HCT116 (cell line): Measurements from ENCODE around the gene PBX2. TPM values are rescaled to one million over a fixed set of nuclear protein-coding genes. Genes with fewer than 3 reads are reported as not detected.
A peak's percentile ranks its signal among the peaks of the same experiment; 100 is the strongest.

Source experiments
- ATAC-seq: fragments of 200-7000 bp; cut with Tn5 transposase; 2 replicates; pipeline ENCODE4 v1.9.1; 2020; ENCODE audit warnings: mild to moderate bottlenecking, moderate library complexity
- BruUV-seq: library from RNA; stranded (reverse); fragments of 400-500 nt; replicated peaks from 2 replicates; lab custom pipeline; 2021; lab: Mats Ljungman, UMichigan
- CTCF ChIA-PET: fragments of 300-600 bp; sonication (Branson Sonifier 250); formaldehyde crosslinking; loops from one replicate; lab custom pipeline; 2021; ENCODE audit warnings: antibody characterized with exemption; lab: Charles Lee
- POLR2A ChIA-PET: fragments of 300-600, 350-600 bp; sonication (Branson Sonifier 250); formaldehyde crosslinking; loops from one replicate; lab custom pipeline; 2021; ENCODE audit warnings: antibody characterized with exemption; lab: Charles Lee
- RAD21 ChIA-PET, 2 experiments: fragments of 300-600 bp; sonication (Branson Sonifier 250); formaldehyde crosslinking; loops; one replicate each; lab custom pipeline; 2023; ENCODE audit warnings: low total read pairs in 2 of 2; ENCODE audit not compliant: uncharacterized antibody in 2 of 2, unreplicated experiment in 2 of 2, low non-redundant PET in 1 of 2; lab: Charles Lee
- DNase-seq: peaks from one replicate; pipeline ENCODE4 v3.0.0-alpha.2; 2010; ENCODE audit warnings: low read depth, low spot score
- H2AFZ ChIP-seq: fragments of 200-600 bp; shearing (Covaris generic), sonication (generic); 2 replicates; pipeline ENCODE4 v1.6.1; 2017; ENCODE audit warnings: low read depth, mixed run types, mixed read lengths, antibody characterized with exemption, low read length; ENCODE audit not compliant: poor library complexity, severe bottlenecking
- H3K27ac ChIP-seq: 2 replicates; pipeline ENCODE4 v1.5.1; 2012; ENCODE audit warnings: low read depth, low read length
- H3K27me3 ChIP-seq: fragments of 200-600 bp; sonication (generic); 2 replicates; pipeline ENCODE4 v1.6.1; 2016; ENCODE audit warnings: mixed run types, low read length, mixed read lengths; ENCODE audit not compliant: insufficient read depth
- H3K36me3 ChIP-seq, 2 experiments: fragments of 200-500 bp in 1 of 2; fragments of 200-600 bp in 1 of 2; sonication (Bioruptor generic) in 1 of 2; sonication (generic) in 1 of 2; 2 replicates each; pipeline versions ENCODE4 v1.5.1 to v1.6.1; 2014 to 2016; ENCODE audit warnings: low read length in 2 of 2, inconsistent platforms in 1 of 2, mixed read lengths in 1 of 2, mixed run types in 1 of 2; ENCODE audit not compliant: insufficient read depth in 2 of 2, control insufficient read depth in 1 of 2
- H3K4me1 ChIP-seq, 2 experiments: fragments of 200-600 bp in 1 of 2; sonication (generic) in 1 of 2; 2 replicates each; pipeline versions ENCODE4 v1.5.1 to v1.6.1; 2012 to 2017; ENCODE audit warnings: low read length in 2 of 2, inconsistent platforms in 1 of 2, mild to moderate bottlenecking in 1 of 2, mixed read lengths in 1 of 2, mixed run types in 1 of 2, moderate library complexity in 1 of 2; ENCODE audit not compliant: insufficient read depth in 2 of 2, control insufficient read depth in 1 of 2
- H3K4me2 ChIP-seq: fragments of 200-600 bp; sonication (generic); 2 replicates; pipeline ENCODE4 v1.6.1; 2017; ENCODE audit warnings: mixed run types, low read length, mixed read lengths
- H3K4me3 ChIP-seq, 2 experiments: fragments of 200-600 bp in 1 of 2; sonication (generic) in 1 of 2; replicated peaks in 1 of 2; 2 replicates each; pipeline ENCODE4 v1.5.1; 2011 to 2016; ENCODE audit warnings: low read length in 2 of 2, control low read depth in 1 of 2, low read depth in 1 of 2, mild to moderate bottlenecking in 1 of 2, mixed read lengths in 1 of 2, mixed run types in 1 of 2
- H3K79me2 ChIP-seq: fragments of 200-600 bp; sonication (generic); 2 replicates; pipeline ENCODE4 v1.6.1; 2017; ENCODE audit warnings: mild to moderate bottlenecking, mixed run types, low read length, moderate library complexity, mixed read lengths; ENCODE audit not compliant: insufficient read depth
- H3K9ac ChIP-seq: fragments of 200-600 bp; sonication (generic); 2 replicates; pipeline ENCODE4 v1.6.1; 2016; ENCODE audit warnings: low read length, mixed read lengths
- H3K9me2 ChIP-seq: fragments of 200-600 bp; sonication (generic), shearing (Covaris generic); 2 replicates; pipeline ENCODE4 v1.6.1; 2017; ENCODE audit warnings: mixed run types, mild to moderate bottlenecking, moderate library complexity; ENCODE audit not compliant: insufficient read depth
- H3K9me3 ChIP-seq, 2 experiments: fragments of 200-500 bp in 1 of 2; fragments of 200-600 bp in 1 of 2; sonication (Bioruptor generic) in 1 of 2; sonication (generic) in 1 of 2; 2 replicates each; pipeline ENCODE4 v1.6.1; 2014 to 2017; ENCODE audit warnings: low read length in 2 of 2, mixed read lengths in 2 of 2, inconsistent platforms in 1 of 2, low read depth in 1 of 2, mild to moderate bottlenecking in 1 of 2, mixed run types in 1 of 2, moderate library complexity in 1 of 2; ENCODE audit not compliant: control insufficient read depth in 1 of 2, insufficient read depth in 1 of 2
- H4K20me1 ChIP-seq: fragments of 200-600 bp; sonication (generic), shearing (Covaris generic); 2 replicates; pipeline ENCODE4 v1.6.1; 2017; ENCODE audit warnings: mixed run types, mild to moderate bottlenecking, moderate library complexity; ENCODE audit not compliant: insufficient read depth
- CBX3 ChIP-seq: IDR thresholded peaks from 2 replicates; pipeline ENCODE4 v1.6.1; 2012; ENCODE audit warnings: low read depth
- JUND ChIP-seq: IDR thresholded peaks from 2 replicates; pipeline ENCODE4 v1.6.1; 2012
- MAX ChIP-seq: IDR thresholded peaks from 2 replicates; pipeline ENCODE4 v1.6.1; 2012
- POLR2A ChIP-seq: IDR thresholded peaks from 2 replicates; pipeline ENCODE4 v1.7.0; 2011; ENCODE audit warnings: borderline replicate concordance; ENCODE audit not compliant: insufficient read depth, insufficient read length; ENCODE audit errors: extremely low read depth
- POLR2AphosphoS5 ChIP-seq: IDR thresholded peaks from 2 replicates; pipeline ENCODE4 v1.6.1; 2011; ENCODE audit warnings: mild to moderate bottlenecking, low read depth, low read length, moderate library complexity
- RAD21 ChIP-seq: IDR thresholded peaks from 2 replicates; pipeline ENCODE4 v1.6.1; 2012; ENCODE audit warnings: low read depth, mild to moderate bottlenecking
- SP1 ChIP-seq: IDR thresholded peaks from 2 replicates; pipeline ENCODE4 v1.6.1; 2012; ENCODE audit warnings: low read depth
- SRF ChIP-seq: IDR thresholded peaks from 2 replicates; pipeline ENCODE4 v1.6.1; 2012; ENCODE audit warnings: low read depth
- TCF7L2 ChIP-seq: IDR thresholded peaks from 2 replicates; pipeline ENCODE4 v1.7.0; 2011; ENCODE audit warnings: borderline replicate concordance, inconsistent platforms; ENCODE audit not compliant: insufficient read depth, insufficient read length; ENCODE audit errors: extremely low read depth
- ZFX ChIP-seq: fragments of 450-650 bp; IDR thresholded peaks from 2 replicates; pipeline ENCODE4 v1.6.1; 2017
- intact Hi-C: fragments of 100-400 bp; cut with micrococcal nuclease; formaldehyde crosslinking; loops from 2 replicates; pipeline ENCODE4 v1.10.0; 2022
- total RNA-seq: library from RNA; stranded (reverse); gene quantifications from one replicate; pipeline ENCODE4 v1.2.1, GENCODE V29; 2021; ENCODE audit not compliant: unreplicated experiment

PBX2 gene
- total RNA-seq, 1 experiment from 2014 or later: 79.0 TPM

GRCh38 chr6:32195902-32196681 is 6.1 kb upstream of the PBX2 start:
- ChIA-PET POLR2A (interaction anchor here (0.8 to 1.8 kb wide), 14 partner anchors 9 to 1122 kb away, joined by 3 to 11 read pairs (median 4); partner anchors contain the start of genes AGPAT1, ATF6B, DXO and FKBPL), RAD21 (interaction anchor here (0.5 to 1.2 kb wide), 4 partner anchors 43 to 68 kb away, joined by 3 to 6 read pairs (median 4); partner anchors contain the start of genes ATF6B (in 1 of the 2) and FKBPL (in 1 of the 2)), CTCF (interaction anchor here (0.7 to 1.5 kb wide), 10 partner anchors 10 to 880 kb away, joined by 3 to 18 read pairs (median 4); partner anchors contain the start of genes ABHD16A, FKBPL, HLA-DPB1 and RNF5)
- DNase-seq (peak; percentile 73), ATAC-seq (peak; percentile 42)
- Histone ChIP-seq H3K4me3 (peak overlapping the region; percentile 70 to 76), H3K9ac (peak overlapping the region; percentile 97), H3K4me2 (peak overlapping the region; percentile 89), H3K27me3 (no peaks in the 10 kb centered on the region), H3K9me3 (no peaks in the 10 kb centered on the region), H3K9me2 (no peaks in the 10 kb centered on the region), H4K20me1 (no peaks in the 10 kb centered on the region), H3K4me1 (peaks cover 24 to 53% of the 10 kb centered on the region in 2 experiments), H3K36me3 (no peaks in the 10 kb centered on the region), H3K27ac (peak overlapping the region; percentile 99), H2AFZ (no peak overlapping the region), H3K79me2 (no peaks in the 10 kb centered on the region)
- intact Hi-C loops: loop anchor here (1.0 kb wide), 3 partner anchors 66 to 109 kb away; partner anchors contain the start of gene FKBPL
- TF ChIP-seq SP1: no peak
- no peak for TF ChIP-seq CBX3
- no peak for TF ChIP-seq MAX
- TF ChIP-seq JUND: no peak
- no peak for TF ChIP-seq SRF
- TF ChIP-seq TCF7L2: peak; percentile 66
- TF ChIP-seq RAD21: no peak
- peak; percentile 87 for TF ChIP-seq ZFX
- peak; percentile 91 for TF ChIP-seq POLR2AphosphoS5
- peak; percentile 25 for TF ChIP-seq POLR2A
- TSS peak; percentile 93 for BruUV-seq
